Measurements from ENCODE around the gene FBRSL1. TPM values are rescaled to one million over a fixed set of nuclear protein-coding genes. Genes with fewer than 3 reads are reported as not detected.
A peak's percentile ranks its signal among the peaks of the same experiment; 100 is the strongest.

FBRSL1 gene
- total RNA-seq, 1 experiment from 2014 or later: 124 TPM

DNA sequence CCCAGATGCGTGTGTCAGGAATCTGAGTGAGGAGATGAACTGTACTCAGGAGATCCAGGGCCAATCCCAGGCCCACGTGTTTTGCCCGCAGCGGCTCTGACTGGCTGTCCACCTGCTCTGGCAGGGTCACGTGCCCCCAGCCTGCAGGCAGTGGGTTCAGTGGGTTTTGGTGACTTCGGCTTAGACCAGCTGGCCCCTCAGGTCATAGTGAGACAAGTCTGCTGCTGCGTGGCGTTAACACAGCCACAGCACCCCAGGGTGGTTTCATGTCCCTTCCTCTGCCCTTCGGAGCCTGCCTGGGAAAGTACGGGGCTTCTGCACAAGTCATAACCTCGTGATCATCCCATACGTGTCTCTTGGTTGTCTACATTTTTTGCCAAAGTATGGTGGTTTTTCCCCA, 2.6 kb downstream of the FBRSL1 start:
- CTCF ChIA-PET: no interaction called here
- H3K9ac ChIP-seq (ENCODE audit: low read length): no peak overlapping the region
- ATAC-seq: no peak
- no peaks in the 10 kb centered on the region for H3K9me3 ChIP-seq (ENCODE audit: control insufficient read depth in 1 of 2, insufficient read depth in 1 of 2, low read depth in 1 of 2, low read length in 2 of 2)
- RAD21 ChIA-PET (ENCODE audit: low non-redundant PET in 1 of 2, low total read pairs in 2 of 2, uncharacterized antibody in 2 of 2, unreplicated experiment in 2 of 2): no interaction called here
- peak overlapping the region; percentile 86; the same call in 1 of the 2 replicates for H3K4me2 ChIP-seq (ENCODE audit: low read length)
- TF ChIP-seq FOSL1 (IDR thresholded peaks at IDR 0.05; ENCODE audit: low read depth) (no peak), EZH2 (IDR thresholded peaks at IDR 0.05) (no peak), MAX (IDR thresholded peaks at IDR 0.05) (no peak), ATF3 (IDR thresholded peaks at IDR 0.05) (no peak), SRF (IDR thresholded peaks at IDR 0.05; ENCODE audit: low read depth) (no peak), SP1 (IDR thresholded peaks at IDR 0.05; ENCODE audit: low read depth) (no peak), CEBPB (IDR thresholded peaks at IDR 0.05; ENCODE audit: low read depth) (no peak), EGR1 (IDR thresholded peaks at IDR 0.05; ENCODE audit: low read depth) (no peak), REST (IDR thresholded peaks at IDR 0.05; ENCODE audit: low read depth) (no peak), YY1 (IDR thresholded peaks at IDR 0.05; ENCODE audit: extremely low read depth, insufficient replicate concordance, low read depth, low read length) (no peak), ELF1 (IDR thresholded peaks at IDR 0.05; ENCODE audit: borderline replicate concordance, low read depth) (no peak), CBX3 (IDR thresholded peaks at IDR 0.05; ENCODE audit: low read depth) (no peak), ZBTB33 (IDR thresholded peaks at IDR 0.05; ENCODE audit: extremely low read depth, insufficient replicate concordance, low read length) (no peak), TCF7L2 (IDR thresholded peaks at IDR 0.05; ENCODE audit: borderline replicate concordance, extremely low read depth, insufficient read depth, insufficient read length) (no peak), ZFX (IDR thresholded peaks at IDR 0.05) (no peak), ZNF274 (IDR thresholded peaks at IDR 0.05; ENCODE audit: low read depth, low read length) (no peak)
- TF ChIP-seq, protein P1, sequence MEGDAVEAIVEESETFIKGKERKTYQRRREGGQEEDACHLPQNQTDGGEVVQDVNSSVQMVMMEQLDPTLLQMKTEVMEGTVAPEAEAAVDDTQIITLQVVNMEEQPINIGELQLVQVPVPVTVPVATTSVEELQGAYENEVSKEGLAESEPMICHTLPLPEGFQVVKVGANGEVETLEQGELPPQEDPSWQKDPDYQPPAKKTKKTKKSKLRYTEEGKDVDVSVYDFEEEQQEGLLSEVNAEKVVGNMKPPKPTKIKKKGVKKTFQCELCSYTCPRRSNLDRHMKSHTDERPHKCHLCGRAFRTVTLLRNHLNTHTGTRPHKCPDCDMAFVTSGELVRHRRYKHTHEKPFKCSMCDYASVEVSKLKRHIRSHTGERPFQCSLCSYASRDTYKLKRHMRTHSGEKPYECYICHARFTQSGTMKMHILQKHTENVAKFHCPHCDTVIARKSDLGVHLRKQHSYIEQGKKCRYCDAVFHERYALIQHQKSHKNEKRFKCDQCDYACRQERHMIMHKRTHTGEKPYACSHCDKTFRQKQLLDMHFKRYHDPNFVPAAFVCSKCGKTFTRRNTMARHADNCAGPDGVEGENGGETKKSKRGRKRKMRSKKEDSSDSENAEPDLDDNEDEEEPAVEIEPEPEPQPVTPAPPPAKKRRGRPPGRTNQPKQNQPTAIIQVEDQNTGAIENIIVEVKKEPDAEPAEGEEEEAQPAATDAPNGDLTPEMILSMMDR (IDR thresholded peaks at IDR 0.05 in 2 of 3, conservative IDR thresholded peaks at IDR 0.05 in 1 of 3; ENCODE audit: borderline replicate concordance in 1 of 3, insufficient read depth in 1 of 3, low read depth in 2 of 3, low read length in 2 of 3): no peak
- H3K27me3 ChIP-seq (ENCODE audit: insufficient read depth, low read length): no peaks in the 10 kb centered on the region
- H3K79me2 ChIP-seq (ENCODE audit: insufficient read depth, low read length): peaks cover 69% of the 10 kb centered on the region
- H3K4me1 ChIP-seq (ENCODE audit: control insufficient read depth in 1 of 2, insufficient read depth in 2 of 2, low read length in 2 of 2): peaks cover 15 to 41% of the 10 kb centered on the region in 2 experiments; a peak in 3 of 4 replicates
- intact Hi-C loops (cut with micrococcal nuclease): no loop called here
- H3K4me3 ChIP-seq (replicated peaks in 1 of 2; ENCODE audit: low read depth in 1 of 2, low read length in 2 of 2): no peak overlapping the region
- no peak overlapping the region for H2AFZ ChIP-seq (ENCODE audit: low read depth, low read length, poor library complexity, severe bottlenecking)
- no TSS peak for BruUV-seq (replicated peaks)
- no peaks in the 10 kb centered on the region for H4K20me1 ChIP-seq (ENCODE audit: insufficient read depth)
- no peak overlapping the region for H3K27ac ChIP-seq (ENCODE audit: low read depth, low read length)
- DNase-seq (ENCODE audit: low read depth, low spot score): no peak
- no peaks in the 10 kb centered on the region for H3K9me2 ChIP-seq (ENCODE audit: insufficient read depth)
- POLR2A ChIA-PET: no interaction called here
- H3K36me3 ChIP-seq (ENCODE audit: control insufficient read depth in 1 of 2, insufficient read depth in 2 of 2, low read length in 2 of 2): peaks cover 0 to 5% of the 10 kb centered on the region in 2 experiments; a peak in 1 of 4 replicates
